SK-N-SH (cell line): ENCODE data around the gene MTMR12. TPM values are rescaled to one million over a fixed set of nuclear protein-coding genes. Genes with fewer than 3 reads are reported as not detected.

ENCODE experiments used
- CTCF ChIA-PET: fragments of 300-600, 350-600 bp; formaldehyde crosslinking; extraction: SDS; loops from one replicate; lab custom pipeline; 2021; lab: Yijun Ruan, JAX
- POLR2A ChIA-PET: fragments of 350-600 bp; sonication (Branson Sonifier 250); formaldehyde crosslinking; extraction: SDS; loops from one replicate; lab custom pipeline; 2020; ENCODE audit warnings: antibody characterized with exemption, inconsistent platforms; lab: Yijun Ruan, JAX
- DNase-seq: peaks from one replicate; pipeline ENCODE4 v3.0.0; 2012
- H2AFZ ChIP-seq: fragments of 200-600 bp; sonication (generic); 2 replicates; pipeline ENCODE4 v1.8.1; 2016; ENCODE audit warnings: antibody characterized with exemption, mild to moderate bottlenecking, low read depth
- H3F3A ChIP-seq: fragments of 200-600 bp; sonication (generic); replicated peaks from 2 replicates; pipeline ENCODE3; 2016; ENCODE audit warnings: antibody characterized with exemption, mild to moderate bottlenecking; ENCODE audit not compliant: insufficient read depth
- H3K27ac ChIP-seq, 2 experiments: fragments of 200-500 bp in 1 of 2; fragments of 200-600 bp in 1 of 2; sonication (Bioruptor generic) in 1 of 2; sonication (generic), shearing (Covaris generic) in 1 of 2; 2 replicates each; pipeline versions ENCODE4 v1.5.1 to v1.6.1; 2014 to 2016; ENCODE audit warnings: low read depth in 2 of 2, inconsistent platforms in 1 of 2, low read length in 1 of 2, mild to moderate bottlenecking in 1 of 2, mixed read lengths in 1 of 2
- H3K27me3 ChIP-seq: fragments of 200-600 bp; sonication (generic), shearing (Covaris generic); 2 replicates; pipeline ENCODE4 v1.6.1; 2016; ENCODE audit warnings: mixed run types; ENCODE audit not compliant: insufficient read depth
- H3K36me3 ChIP-seq, 2 experiments: fragments of 200-500 bp in 1 of 2; fragments of 200-600 bp in 1 of 2; sonication (Bioruptor generic) in 1 of 2; sonication (generic) in 1 of 2; replicated peaks in 1 of 2; 2 replicates each; pipeline versions ENCODE3 to v1.5.1; 2014 to 2016; ENCODE audit warnings: low read length in 1 of 2, mild to moderate bottlenecking in 1 of 2; ENCODE audit not compliant: insufficient read depth in 2 of 2, control insufficient read depth in 1 of 2
- H3K4me1 ChIP-seq, 2 experiments: fragments of 200-500 bp in 1 of 2; fragments of 200-600 bp in 1 of 2; sonication (Bioruptor generic) in 1 of 2; sonication (generic), shearing (Covaris generic) in 1 of 2; 2 replicates each; pipeline versions ENCODE4 v1.5.1 to v1.6.1; 2014 to 2016; ENCODE audit warnings: low read depth in 1 of 2, low read length in 1 of 2, mixed run types in 1 of 2; ENCODE audit not compliant: insufficient read depth in 2 of 2, control insufficient read depth in 1 of 2
- H3K4me2 ChIP-seq: fragments of 200-600 bp; sonication (generic), shearing (Covaris generic); 2 replicates; pipeline ENCODE4 v1.6.1; 2017; ENCODE audit warnings: mixed run types
- H3K4me3 ChIP-seq, 2 experiments: fragments of 200-500 bp in 1 of 2; fragments of 200-600 bp in 1 of 2; sonication (Bioruptor generic) in 1 of 2; sonication (generic), shearing (Covaris generic) in 1 of 2; 2 replicates each; pipeline versions ENCODE4 v1.5.1 to v1.8.1; 2014 to 2016; ENCODE audit warnings: low read depth in 2 of 2, inconsistent platforms in 1 of 2, low read length in 1 of 2, mild to moderate bottlenecking in 1 of 2, mixed read lengths in 1 of 2, moderate library complexity in 1 of 2
- H3K79me2 ChIP-seq: fragments of 200-600 bp; sonication (generic); 2 replicates; pipeline ENCODE4 v1.8.1; 2017; ENCODE audit warnings: mild to moderate bottlenecking; ENCODE audit not compliant: insufficient read depth
- H3K9ac ChIP-seq: fragments of 200-600 bp; sonication (generic); 2 replicates; pipeline ENCODE4 v1.6.1; 2017; ENCODE audit warnings: mixed run types
- H3K9me2 ChIP-seq: fragments of 200-600 bp; sonication (generic); 2 replicates; pipeline ENCODE4 v1.6.1; 2017; ENCODE audit warnings: mixed run types
- H3K9me3 ChIP-seq: fragments of 200-600 bp; sonication (generic); 2 replicates; pipeline ENCODE4 v1.6.1; 2017; ENCODE audit warnings: mixed run types, mild to moderate bottlenecking, moderate library complexity
- H4K20me1 ChIP-seq: fragments of 200-600 bp; sonication (generic); 2 replicates; pipeline ENCODE4 v1.6.1; 2017; ENCODE audit warnings: mild to moderate bottlenecking, mixed run types; ENCODE audit not compliant: insufficient read depth
- FOXJ3 ChIP-seq: sonication (generic); formaldehyde crosslinking; IDR thresholded peaks from 2 replicates; pipeline ENCODE4 v1.5.1; 2020; ENCODE audit warnings: mild to moderate bottlenecking, missing genetic modification reagents
- GABPA ChIP-seq: IDR thresholded peaks from 2 replicates; pipeline ENCODE4 v1.4.0; 2012; ENCODE audit warnings: low read depth, mild to moderate bottlenecking
- GATA2 ChIP-seq: sonication (generic); formaldehyde crosslinking; IDR thresholded peaks from 2 replicates; pipeline ENCODE4 v1.5.0; 2020; ENCODE audit warnings: mild to moderate bottlenecking, missing genetic modification reagents
- MEF2A ChIP-seq: IDR thresholded peaks from 2 replicates; pipeline ENCODE4 v1.4.0; 2012; ENCODE audit warnings: low read depth, borderline replicate concordance
- MXI1 ChIP-seq: IDR thresholded peaks from 2 replicates; pipeline ENCODE4 v1.6.1; 2012; ENCODE audit warnings: mild to moderate bottlenecking, low read depth, low read length, improper control_type of control experiment
- NRF1 ChIP-seq: IDR thresholded peaks from 2 replicates; pipeline ENCODE4 v1.6.1; 2012; ENCODE audit warnings: low read depth, mild to moderate bottlenecking, low read length
- POLR2AphosphoS5 ChIP-seq: IDR thresholded peaks from 2 replicates; pipeline ENCODE4 v1.6.1; 2012; ENCODE audit warnings: low read depth, low read length
- RAD21 ChIP-seq: IDR thresholded peaks from 2 replicates; pipeline ENCODE4 v1.6.1; 2012; ENCODE audit warnings: mild to moderate bottlenecking, low read length
- RCOR1 ChIP-seq: fragments of 150-350 bp; IDR thresholded peaks from 2 replicates; pipeline ENCODE4 v1.6.1; 2017; ENCODE audit warnings: antibody characterized with exemption, low read length
- RFX5 ChIP-seq: IDR thresholded peaks from 2 replicates; pipeline ENCODE4 v1.6.1; 2012; ENCODE audit warnings: mild to moderate bottlenecking, improper control_type of control experiment, low read length
- SIN3A ChIP-seq: IDR thresholded peaks from 2 replicates; pipeline ENCODE4 v1.6.1; 2012; ENCODE audit warnings: low read depth, mild to moderate bottlenecking, low read length, moderate library complexity, borderline replicate concordance
- SMC3 ChIP-seq: IDR thresholded peaks from 2 replicates; pipeline ENCODE4 v1.6.1; 2012; ENCODE audit warnings: low read depth, low read length, improper control_type of control experiment
- TCF12 ChIP-seq: IDR thresholded peaks from 2 replicates; pipeline ENCODE4 v1.4.0; 2012
- WGBS: methylation state at CpG from one replicate; pipeline ENCODE4 v1.1.6; 2017; ENCODE audit warnings: low lambda C conversion rate; 5-methylcytosine and 5-hydroxymethylcytosine counted together
- polyA plus RNA-seq, 3 experiments: library from polyadenylated mRNA; depleted of rRNA; stranded (reverse); fragments of >200 nt; gene quantifications; 2 replicates each; pipeline ENCODE4 v1.2.3, GENCODE V29; 2012
- TF ChIP-seq, protein P1 (sequence below): IDR thresholded peaks from 2 replicates; pipeline ENCODE4; 2012
- TF ChIP-seq, protein P2 (sequence below): IDR thresholded peaks from 2 replicates; pipeline ENCODE4 v1.4.0; 2012; ENCODE audit warnings: low read depth
- TF ChIP-seq, protein P3 (sequence below): fragments of 150-350 bp; IDR thresholded peaks from 2 replicates; pipeline ENCODE4 v1.6.1; 2016; ENCODE audit warnings: mild to moderate bottlenecking, low read depth, low read length
- TF ChIP-seq, protein P4 (sequence below): IDR thresholded peaks from 2 replicates; pipeline ENCODE4 v1.4.0; 2012; ENCODE audit warnings: low read depth, borderline replicate concordance

The MTMR12 gene
- polyA plus RNA-seq, 1 of the 3 experiments (the other 2 are of a cell fraction) = 10.9 TPM

DNA sequence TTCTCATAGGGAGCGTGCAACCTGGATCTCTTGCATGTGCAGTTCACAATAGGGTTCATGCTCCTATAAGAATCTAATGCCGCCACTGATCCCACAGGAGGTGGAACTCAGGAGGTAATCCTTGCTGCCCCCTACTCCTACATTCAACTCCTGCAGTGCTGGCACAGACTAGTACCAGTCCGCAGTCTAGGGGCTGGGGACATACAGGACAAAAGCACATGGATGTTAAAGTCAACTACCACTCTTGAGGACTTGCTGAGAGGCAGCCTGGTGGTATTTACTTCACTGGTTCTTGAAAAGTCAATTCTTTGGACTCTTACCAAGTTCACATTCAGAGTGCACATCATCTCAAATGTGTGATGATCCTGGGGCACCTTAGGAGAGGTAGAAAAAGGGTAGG is 33.0 kb downstream of the MTMR12 start:
- Histone ChIP-seq H3K79me2 (peaks cover 16% of the 10 kb centered on the region), H3K27ac (no peak overlapping the region), H3K4me1 (peaks cover 0 to 6% of the 10 kb centered on the region in 2 experiments; a peak in 1 of 4 replicates), H3K4me2 (no peak overlapping the region), H4K20me1 (no peaks in the 10 kb centered on the region), H3K9me3 (no peaks in the 10 kb centered on the region), H3K36me3 (no peaks in the 10 kb centered on the region), H3K27me3 (no peaks in the 10 kb centered on the region), H3K9me2 (no peaks in the 10 kb centered on the region), H3K9ac (no peak overlapping the region), H3F3A (no peaks in the 10 kb centered on the region), H3K4me3 (no peak overlapping the region), H2AFZ (no peak overlapping the region)
- DNase-seq = no peak
- TF ChIP-seq POLR2AphosphoS5 (no peak), FOXJ3 (CRISPR knock-in tag) (no peak), MXI1 (no peak), GABPA (no peak), GATA2 (CRISPR knock-in tag) (no peak), RAD21 (no peak), MEF2A (no peak), NRF1 (no peak), TCF12 (no peak)
- TF ChIP-seq, protein P1, sequence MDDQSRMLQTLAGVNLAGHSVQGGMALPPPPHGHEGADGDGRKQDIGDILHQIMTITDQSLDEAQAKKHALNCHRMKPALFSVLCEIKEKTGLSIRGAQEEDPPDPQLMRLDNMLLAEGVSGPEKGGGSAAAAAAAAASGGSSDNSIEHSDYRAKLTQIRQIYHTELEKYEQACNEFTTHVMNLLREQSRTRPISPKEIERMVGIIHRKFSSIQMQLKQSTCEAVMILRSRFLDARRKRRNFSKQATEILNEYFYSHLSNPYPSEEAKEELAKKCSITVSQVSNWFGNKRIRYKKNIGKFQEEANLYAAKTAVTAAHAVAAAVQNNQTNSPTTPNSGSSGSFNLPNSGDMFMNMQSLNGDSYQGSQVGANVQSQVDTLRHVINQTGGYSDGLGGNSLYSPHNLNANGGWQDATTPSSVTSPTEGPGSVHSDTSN = no peak
- TF ChIP-seq, protein P2, sequence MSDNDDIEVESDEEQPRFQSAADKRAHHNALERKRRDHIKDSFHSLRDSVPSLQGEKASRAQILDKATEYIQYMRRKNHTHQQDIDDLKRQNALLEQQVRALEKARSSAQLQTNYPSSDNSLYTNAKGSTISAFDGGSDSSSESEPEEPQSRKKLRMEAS = no peak
- TF ChIP-seq, protein P3, sequence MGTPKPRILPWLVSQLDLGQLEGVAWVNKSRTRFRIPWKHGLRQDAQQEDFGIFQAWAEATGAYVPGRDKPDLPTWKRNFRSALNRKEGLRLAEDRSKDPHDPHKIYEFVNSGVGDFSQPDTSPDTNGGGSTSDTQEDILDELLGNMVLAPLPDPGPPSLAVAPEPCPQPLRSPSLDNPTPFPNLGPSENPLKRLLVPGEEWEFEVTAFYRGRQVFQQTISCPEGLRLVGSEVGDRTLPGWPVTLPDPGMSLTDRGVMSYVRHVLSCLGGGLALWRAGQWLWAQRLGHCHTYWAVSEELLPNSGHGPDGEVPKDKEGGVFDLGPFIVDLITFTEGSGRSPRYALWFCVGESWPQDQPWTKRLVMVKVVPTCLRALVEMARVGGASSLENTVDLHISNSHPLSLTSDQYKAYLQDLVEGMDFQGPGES = no peak
- TF ChIP-seq, protein P4, sequence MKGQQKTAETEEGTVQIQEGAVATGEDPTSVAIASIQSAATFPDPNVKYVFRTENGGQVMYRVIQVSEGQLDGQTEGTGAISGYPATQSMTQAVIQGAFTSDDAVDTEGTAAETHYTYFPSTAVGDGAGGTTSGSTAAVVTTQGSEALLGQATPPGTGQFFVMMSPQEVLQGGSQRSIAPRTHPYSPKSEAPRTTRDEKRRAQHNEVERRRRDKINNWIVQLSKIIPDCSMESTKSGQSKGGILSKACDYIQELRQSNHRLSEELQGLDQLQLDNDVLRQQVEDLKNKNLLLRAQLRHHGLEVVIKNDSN = no peak
- 93% methylated on average over 2 of the region's 3 CpGs for WGBS
- POLR2A ChIA-PET = no interaction called here
- CTCF ChIA-PET = interaction anchor here (0.9 to 1.7 kb wide), 3 partner anchors 14 to 210 kb away, joined by 3 to 5 read pairs (median 3); no protein-coding TSS in a partner anchor

DNA sequence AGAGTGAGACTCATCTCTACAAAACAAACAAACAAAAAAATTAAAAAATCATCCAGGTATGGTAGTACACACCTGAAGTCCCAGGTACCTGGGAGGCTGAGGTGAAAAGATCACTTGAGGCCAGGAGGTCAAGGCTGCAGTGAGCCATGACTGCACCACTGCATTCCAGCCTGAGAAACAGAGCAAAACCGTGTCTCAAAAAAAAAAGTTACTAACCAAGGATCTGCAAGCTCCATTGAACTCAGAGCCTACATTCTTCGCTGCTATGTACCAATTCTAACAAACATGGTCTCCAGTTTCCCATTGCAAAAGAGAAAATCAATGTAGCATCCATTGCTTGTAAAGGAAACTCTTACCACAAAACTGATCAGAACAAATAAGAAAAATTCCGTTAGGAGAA is 33.5 kb downstream of the MTMR12 start:
- 90% methylated on average over 3 of the region's 3 CpGs for WGBS
- H3K79me2 ChIP-seq = peaks cover 16% of the 10 kb centered on the region
- no peaks in the 10 kb centered on the region for H3K27me3 ChIP-seq
- H3K4me3 ChIP-seq = no peak overlapping the region
- H3F3A ChIP-seq = no peaks in the 10 kb centered on the region
- no peak overlapping the region for H3K27ac ChIP-seq
- ChIA-PET CTCF (interaction anchor here (1.7 kb wide), 1 partner anchor 47 kb away, joined by 5 read pairs; no protein-coding TSS in a partner anchor), POLR2A (no interaction called here)
- H3K36me3 ChIP-seq = peaks cover 0 to 2% of the 10 kb centered on the region in 2 experiments
- no peaks in the 10 kb centered on the region for H3K9me3 ChIP-seq
- no peak overlapping the region for H3K9ac ChIP-seq
- H3K4me2 ChIP-seq = no peak overlapping the region
- DNase-seq = no peak
- no peak for TF ChIP-seq RCOR1
- no peak for TF ChIP-seq MEF2A
- no peak for TF ChIP-seq SMC3
- no peak for TF ChIP-seq RFX5
- TF ChIP-seq, protein P1 = no peak
- TF ChIP-seq SIN3A = no peak
- H3K4me1 ChIP-seq = peaks cover 0 to 6% of the 10 kb centered on the region in 2 experiments; a peak in 1 of 4 replicates
- H4K20me1 ChIP-seq = no peaks in the 10 kb centered on the region
- H2AFZ ChIP-seq = no peak overlapping the region
- no peaks in the 10 kb centered on the region for H3K9me2 ChIP-seq
